WI38 (cell line): ENCODE measurements around the gene HIBADH.

Source experiments
- H3K4me3 ChIP-seq: 2 replicates; pipeline ENCODE4 v1.5.1; 2011; ENCODE audit warnings: low read depth, mild to moderate bottlenecking, control low read depth, low read length
- TF ChIP-seq, protein P1 (sequence below): IDR thresholded peaks from 2 replicates; pipeline ENCODE4 v1.5.1; 2012; ENCODE audit warnings: low read depth, mild to moderate bottlenecking, control low read depth, low read length

The HIBADH gene

DNA sequence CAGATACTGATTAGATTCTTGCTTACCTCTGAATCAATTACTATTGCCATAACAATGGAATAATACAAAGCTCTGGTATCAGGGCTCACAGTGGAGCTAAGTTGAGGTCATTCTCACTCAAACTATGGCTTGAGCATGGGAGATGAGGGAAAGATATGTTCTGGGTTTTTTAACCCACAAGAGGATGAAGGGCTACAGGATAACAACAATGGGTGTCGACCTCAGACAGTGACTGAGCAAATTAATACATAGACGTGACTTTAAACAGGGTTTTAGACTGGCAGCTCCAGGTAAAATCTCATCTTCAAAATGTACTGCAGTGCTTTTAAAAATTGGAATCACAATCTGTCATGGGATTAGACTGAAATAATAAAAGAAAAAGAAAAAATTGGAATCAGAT lies 7.5 kb upstream of the HIBADH start:
- TF ChIP-seq, protein P1, sequence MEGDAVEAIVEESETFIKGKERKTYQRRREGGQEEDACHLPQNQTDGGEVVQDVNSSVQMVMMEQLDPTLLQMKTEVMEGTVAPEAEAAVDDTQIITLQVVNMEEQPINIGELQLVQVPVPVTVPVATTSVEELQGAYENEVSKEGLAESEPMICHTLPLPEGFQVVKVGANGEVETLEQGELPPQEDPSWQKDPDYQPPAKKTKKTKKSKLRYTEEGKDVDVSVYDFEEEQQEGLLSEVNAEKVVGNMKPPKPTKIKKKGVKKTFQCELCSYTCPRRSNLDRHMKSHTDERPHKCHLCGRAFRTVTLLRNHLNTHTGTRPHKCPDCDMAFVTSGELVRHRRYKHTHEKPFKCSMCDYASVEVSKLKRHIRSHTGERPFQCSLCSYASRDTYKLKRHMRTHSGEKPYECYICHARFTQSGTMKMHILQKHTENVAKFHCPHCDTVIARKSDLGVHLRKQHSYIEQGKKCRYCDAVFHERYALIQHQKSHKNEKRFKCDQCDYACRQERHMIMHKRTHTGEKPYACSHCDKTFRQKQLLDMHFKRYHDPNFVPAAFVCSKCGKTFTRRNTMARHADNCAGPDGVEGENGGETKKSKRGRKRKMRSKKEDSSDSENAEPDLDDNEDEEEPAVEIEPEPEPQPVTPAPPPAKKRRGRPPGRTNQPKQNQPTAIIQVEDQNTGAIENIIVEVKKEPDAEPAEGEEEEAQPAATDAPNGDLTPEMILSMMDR, result no peak
- no peak overlapping the region for H3K4me3 ChIP-seq

DNA sequence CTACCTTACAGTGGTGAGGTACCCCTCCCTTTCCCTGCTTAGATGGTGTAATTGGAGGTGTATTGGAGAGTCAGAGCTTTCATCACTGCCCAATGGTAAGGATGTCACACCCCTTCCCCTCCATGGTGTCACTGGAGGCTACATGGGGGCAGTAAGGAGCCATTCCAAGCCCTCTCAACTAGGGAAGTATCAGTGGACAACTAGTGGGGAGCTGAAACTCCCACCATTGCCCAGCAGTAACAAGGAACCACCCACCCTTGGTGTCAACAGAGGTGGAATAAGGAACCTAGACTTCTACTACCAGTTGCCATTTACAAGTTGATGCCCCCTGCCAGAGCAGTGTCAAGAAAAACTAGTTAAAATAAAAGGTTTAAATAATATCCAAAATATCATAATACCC lies 2.8 kb upstream of the HIBADH start:
- TF ChIP-seq, protein P1, result no peak
- H3K4me3 ChIP-seq, result no peak overlapping the region

DNA sequence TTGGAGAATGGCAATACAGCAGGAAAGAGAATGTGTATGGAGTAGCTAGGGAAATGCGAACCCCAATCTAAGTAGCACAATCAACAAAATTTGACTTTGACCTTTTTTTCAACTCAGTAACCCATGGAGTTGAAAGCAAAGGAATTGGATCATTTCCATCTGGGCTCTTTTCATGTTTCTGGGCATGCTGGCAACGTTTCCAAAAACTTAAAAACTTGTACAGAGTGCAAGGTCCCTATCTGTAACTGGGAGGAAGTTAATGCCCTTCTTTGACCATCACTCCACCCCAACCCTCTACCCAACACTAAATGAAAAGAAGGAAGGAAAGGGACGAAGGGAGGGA lies 1.3 kb upstream of the HIBADH start:
- no peak overlapping the region for H3K4me3 ChIP-seq
- TF ChIP-seq, protein P1, result no peak

DNA sequence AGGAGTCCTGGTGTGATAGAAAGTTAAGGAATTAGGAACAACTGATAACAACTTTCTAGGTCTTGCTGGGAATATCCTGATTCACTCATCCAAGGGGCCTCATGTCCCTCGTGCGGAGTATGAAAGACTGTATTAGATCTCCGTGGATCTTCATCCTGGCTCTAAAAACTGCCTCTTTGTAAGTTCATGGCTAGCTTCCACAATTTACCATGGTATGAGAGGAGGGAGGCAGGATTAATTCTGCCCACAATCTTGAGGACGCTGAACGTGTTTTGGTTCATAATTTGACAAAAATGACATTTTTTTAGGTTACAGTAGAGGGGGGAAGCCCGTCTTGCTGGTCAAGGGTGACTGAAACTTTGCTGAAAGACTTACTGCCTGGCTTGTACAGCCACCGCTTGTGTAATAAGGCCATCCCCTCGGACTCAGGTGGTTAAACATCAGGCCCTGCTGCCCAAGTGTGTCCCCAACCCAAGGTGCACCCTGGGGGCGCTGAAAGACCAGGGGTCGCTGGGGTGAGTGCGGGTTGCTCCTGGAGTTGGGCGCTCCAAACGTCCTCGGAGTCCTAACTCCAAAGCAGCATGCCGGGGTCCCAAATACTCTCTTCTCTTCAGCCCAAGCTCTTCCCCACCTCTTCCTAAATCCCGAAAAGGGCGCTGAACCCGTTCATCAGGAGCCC lies 733 bp downstream of the HIBADH start:
- H3K4me3 ChIP-seq, result peak overlapping the region; percentile 88
- TF ChIP-seq, protein P1, result no peak

DNA sequence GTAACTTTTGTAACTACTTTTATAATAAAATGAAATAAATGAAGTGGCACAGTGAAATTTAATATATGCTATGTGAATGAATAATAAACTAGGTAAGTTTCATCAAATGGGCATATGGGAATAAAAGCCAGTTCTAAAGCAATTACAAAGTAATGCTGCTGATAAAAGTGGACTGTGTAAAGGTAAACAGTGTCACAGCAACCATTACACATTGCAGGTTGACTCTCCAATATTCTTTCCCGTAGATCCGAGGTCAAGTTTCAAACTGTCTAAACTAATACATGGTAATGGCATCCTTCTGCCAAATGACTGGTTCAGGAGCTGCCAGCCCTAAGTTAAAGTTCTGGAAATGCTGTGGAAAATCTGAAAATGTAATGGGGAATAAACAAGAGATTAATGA lies 6.0 kb downstream of the HIBADH start:
- H3K4me3 ChIP-seq, result no peak overlapping the region
- TF ChIP-seq, protein P1, result no peak

DNA sequence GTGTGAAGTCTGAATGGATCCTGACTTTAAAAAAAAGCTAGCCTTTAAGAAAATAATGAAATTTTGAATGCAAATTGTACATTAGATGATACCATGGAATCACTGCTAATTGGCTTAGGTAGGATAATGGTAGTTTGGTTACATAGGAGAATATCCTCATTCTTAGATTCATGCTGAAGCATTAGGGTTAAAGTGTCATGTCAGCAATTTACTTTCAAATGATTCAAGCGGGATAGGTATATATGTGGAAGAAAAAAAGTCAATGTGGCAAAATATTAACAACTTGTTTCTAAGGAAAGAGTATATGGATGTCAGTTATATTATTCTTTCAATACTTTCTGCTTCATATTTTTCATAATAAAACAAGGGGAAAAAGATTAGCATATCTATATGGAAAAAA lies 7.5 kb downstream of the HIBADH start:
- no peak overlapping the region for H3K4me3 ChIP-seq
- TF ChIP-seq, protein P1, result no peak

DNA sequence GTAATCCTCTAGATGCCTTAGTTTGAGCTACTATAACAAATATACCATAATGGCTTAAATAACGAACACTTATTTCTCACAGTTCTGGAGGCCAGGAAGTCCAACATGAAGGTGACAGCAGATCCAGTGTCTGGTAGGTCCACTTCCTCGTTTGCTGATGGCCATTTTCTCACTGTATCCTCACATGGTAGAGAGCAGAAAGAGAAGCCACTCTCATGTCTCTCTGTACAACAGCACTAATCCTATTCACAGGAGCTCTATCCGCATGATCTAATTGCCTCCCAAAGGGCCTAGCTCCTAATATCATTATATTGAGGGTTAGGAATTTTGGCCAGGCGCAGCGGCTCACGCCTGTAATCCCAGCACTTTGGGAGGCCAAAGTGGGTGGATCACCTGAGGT lies 10.2 kb downstream of the HIBADH start:
- TF ChIP-seq, protein P1, result no peak
- no peak overlapping the region for H3K4me3 ChIP-seq
